ENCODE results near the gene SWAP70.

DNA sequence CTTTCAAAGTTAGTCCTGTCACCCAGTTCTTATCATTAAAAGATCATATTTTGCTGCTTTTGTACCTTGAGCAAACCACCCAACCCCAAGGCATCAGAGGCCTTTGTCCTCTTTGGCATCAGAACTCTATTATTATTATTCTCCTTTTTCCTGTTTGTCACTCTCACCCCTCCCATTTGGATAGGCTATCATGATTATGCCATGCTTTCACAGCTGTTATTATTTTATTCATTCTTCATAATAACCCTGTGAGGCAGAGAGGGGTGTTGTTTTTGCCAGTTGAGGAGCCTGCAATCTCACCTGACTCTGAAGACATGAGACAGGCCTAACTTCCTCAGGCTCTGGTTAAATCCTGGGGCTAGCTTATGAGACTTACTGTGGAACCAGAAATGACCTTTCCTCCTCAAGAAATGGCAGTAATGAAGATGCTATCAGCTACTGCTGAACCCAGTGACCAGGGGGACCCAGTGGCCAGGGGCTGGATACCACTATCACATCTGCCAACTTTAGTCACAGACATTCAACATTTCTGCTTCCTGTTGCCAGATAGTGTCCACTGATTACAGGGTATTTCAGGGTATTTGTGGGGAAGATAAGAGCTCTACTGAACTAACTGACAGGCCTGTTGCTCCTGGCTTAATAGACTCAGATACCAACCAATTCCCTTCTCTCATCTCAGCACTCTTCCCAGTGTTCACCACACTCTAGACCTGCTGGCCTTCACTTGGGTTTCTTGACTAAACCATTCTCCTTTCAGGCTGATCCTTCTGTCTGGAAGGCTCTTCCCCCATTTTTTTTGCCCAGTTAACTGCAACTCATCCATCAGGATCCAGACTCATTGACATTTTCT, 11.8 kb upstream of the SWAP70 start:
- TF ChIP-seq TAF1 (IDR thresholded peaks at IDR 0.05; ENCODE audit: low read depth, low read length) = no peak
- TF ChIP-seq EP300 (IDR thresholded peaks at IDR 0.05; ENCODE audit: borderline replicate concordance in 1 of 2, low read depth in 2 of 2, low read length in 2 of 2) = no peak
- TF ChIP-seq POLR2A (IDR thresholded peaks at IDR 0.05; ENCODE audit: control extremely low read depth in 1 of 2, low read depth in 2 of 2, low read length in 2 of 2) = no peak
- TF ChIP-seq, protein P1, sequence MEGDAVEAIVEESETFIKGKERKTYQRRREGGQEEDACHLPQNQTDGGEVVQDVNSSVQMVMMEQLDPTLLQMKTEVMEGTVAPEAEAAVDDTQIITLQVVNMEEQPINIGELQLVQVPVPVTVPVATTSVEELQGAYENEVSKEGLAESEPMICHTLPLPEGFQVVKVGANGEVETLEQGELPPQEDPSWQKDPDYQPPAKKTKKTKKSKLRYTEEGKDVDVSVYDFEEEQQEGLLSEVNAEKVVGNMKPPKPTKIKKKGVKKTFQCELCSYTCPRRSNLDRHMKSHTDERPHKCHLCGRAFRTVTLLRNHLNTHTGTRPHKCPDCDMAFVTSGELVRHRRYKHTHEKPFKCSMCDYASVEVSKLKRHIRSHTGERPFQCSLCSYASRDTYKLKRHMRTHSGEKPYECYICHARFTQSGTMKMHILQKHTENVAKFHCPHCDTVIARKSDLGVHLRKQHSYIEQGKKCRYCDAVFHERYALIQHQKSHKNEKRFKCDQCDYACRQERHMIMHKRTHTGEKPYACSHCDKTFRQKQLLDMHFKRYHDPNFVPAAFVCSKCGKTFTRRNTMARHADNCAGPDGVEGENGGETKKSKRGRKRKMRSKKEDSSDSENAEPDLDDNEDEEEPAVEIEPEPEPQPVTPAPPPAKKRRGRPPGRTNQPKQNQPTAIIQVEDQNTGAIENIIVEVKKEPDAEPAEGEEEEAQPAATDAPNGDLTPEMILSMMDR (IDR thresholded peaks at IDR 0.05; ENCODE audit: control extremely low read depth in 1 of 3, insufficient read depth in 1 of 3, low read depth in 1 of 3, low read length in 3 of 3) = no peak
- TF ChIP-seq POLR2AphosphoS5 (IDR thresholded peaks at IDR 0.05; ENCODE audit: low read depth, low read length) = no peak
- no peak for TF ChIP-seq MAFK (IDR thresholded peaks at IDR 0.05; ENCODE audit: low read depth, low read length)
- TF ChIP-seq, protein P2, sequence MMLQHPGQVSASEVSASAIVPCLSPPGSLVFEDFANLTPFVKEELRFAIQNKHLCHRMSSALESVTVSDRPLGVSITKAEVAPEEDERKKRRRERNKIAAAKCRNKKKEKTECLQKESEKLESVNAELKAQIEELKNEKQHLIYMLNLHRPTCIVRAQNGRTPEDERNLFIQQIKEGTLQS (IDR thresholded peaks at IDR 0.05; ENCODE audit: insufficient read depth, low read depth, low read length) = no peak
- TF ChIP-seq YY1 (IDR thresholded peaks at IDR 0.05; ENCODE audit: low read depth, low read length) = no peak
- TF ChIP-seq ZNF274 (IDR thresholded peaks at IDR 0.05; ENCODE audit: borderline replicate concordance, extremely low read depth, low read length) = no peak
- TF ChIP-seq GABPA (IDR thresholded peaks at IDR 0.05; ENCODE audit: borderline replicate concordance, insufficient read depth, low read length) = no peak
- no peak for TF ChIP-seq KDM1A (IDR thresholded peaks at IDR 0.05; ENCODE audit: borderline replicate concordance, low read length)
